B cell (primary cell): Measurements from ENCODE around the gene NDST1. TPM values are rescaled to one million over a fixed set of nuclear protein-coding genes. Genes with fewer than 3 reads are reported as not detected.
A peak's percentile ranks its signal among the peaks of the same experiment; 100 is the strongest.

Experiments
- ATAC-seq: fragments of 200-7000 bp; cut with Tn5 transposase; one replicate; pipeline ENCODE4 v1.10.0; 2021; ENCODE audit warnings: low read depth, mild to moderate bottlenecking, moderate number of reproducible peaks, moderate library complexity
- CTCF ChIA-PET: fragments of 350-600 bp; sonication (Branson Sonifier 250); formaldehyde crosslinking; loops from one replicate; lab custom pipeline; 2021; ENCODE audit warnings: antibody characterized with exemption, inconsistent platforms; lab: Charles Lee
- POLR2A ChIA-PET: fragments of 350-600 bp; sonication (Branson Sonifier 250); formaldehyde crosslinking; loops from one replicate; lab custom pipeline; 2021; ENCODE audit warnings: antibody characterized with exemption; lab: Charles Lee
- DNase-seq: peaks from one replicate; pipeline ENCODE4 v3.0.0; 2013
- H2AFZ ChIP-seq: 2 replicates; pipeline ENCODE4 v1.6.1; 2012; ENCODE audit warnings: mild to moderate bottlenecking, low read depth, low read length; ENCODE audit not compliant: insufficient read depth, poor library complexity, severe bottlenecking
- H3K27ac ChIP-seq, 2 donors: 1 replicate in 1 of 2; 2 replicates in 1 of 2; pipeline ENCODE4 v1.5.1; 2012 to 2013; ENCODE audit warnings: low read length in 2 of 2, mild to moderate bottlenecking in 2 of 2, moderate library complexity in 1 of 2
- H3K27me3 ChIP-seq, 4 experiments: fragments of 200-600 bp in 1 of 4; sonication (generic) in 1 of 4; replicated peaks in 1 of 4; 1 replicate in 2 of 4; 2 replicates in 2 of 4; pipeline versions ENCODE4 v1.6.1 to v1.7.0; 2013 to 2016; ENCODE audit warnings: low read length in 3 of 4, mild to moderate bottlenecking in 2 of 4, mixed read lengths in 1 of 4, moderate library complexity in 1 of 4; ENCODE audit not compliant: insufficient read depth in 4 of 4, control insufficient read depth in 3 of 4; ENCODE audit errors: control extremely low read depth in 1 of 4
- H3K36me3 ChIP-seq, 2 experiments: replicated peaks in 1 of 2; 1 replicate in 1 of 2; 2 replicates in 1 of 2; pipeline versions ENCODE4 v1.6.1 to v1.7.1; 2013; ENCODE audit warnings: low read length in 1 of 2; ENCODE audit not compliant: insufficient read depth in 2 of 2, control insufficient read depth in 1 of 2; ENCODE audit errors: control extremely low read depth in 1 of 2, extremely low read depth in 1 of 2
- H3K4me1 ChIP-seq, 2 donors: fragments of 200-600 bp in 1 of 2; sonication (generic) in 1 of 2; 1 replicate in 1 of 2; 2 replicates in 1 of 2; pipeline versions ENCODE4 v1.5.1 to v1.6.1; 2013 to 2017; ENCODE audit warnings: low read length in 2 of 2; ENCODE audit not compliant: control insufficient read depth in 2 of 2, insufficient read depth in 2 of 2
- H3K4me2 ChIP-seq: replicated peaks from 2 replicates; pipeline ENCODE3; 2012; ENCODE audit warnings: mild to moderate bottlenecking, low read depth, low read length; ENCODE audit not compliant: poor library complexity, severe bottlenecking
- H3K4me3 ChIP-seq, 5 experiments: fragments of 200-600 bp in 1 of 5; sonication (generic) in 1 of 5; 1 replicate in 3 of 5; 2 replicates in 2 of 5; pipeline versions ENCODE4 v1.5.1 to v1.7.0; 2011 to 2016; ENCODE audit warnings: low read length in 4 of 5, mild to moderate bottlenecking in 4 of 5, low read depth in 2 of 5, control low read depth in 1 of 5, moderate library complexity in 1 of 5; ENCODE audit not compliant: insufficient read depth in 1 of 5; ENCODE audit errors: control extremely low read depth in 1 of 5, extremely low read depth in 1 of 5
- H3K79me2 ChIP-seq: fragments of 200-600 bp; sonication (generic); one replicate; pipeline ENCODE4 v1.6.0; 2016; ENCODE audit warnings: low read length; ENCODE audit not compliant: control insufficient read depth, insufficient read depth
- H3K9ac ChIP-seq: fragments of 200-600 bp; sonication (generic); 2 replicates; pipeline ENCODE4 v1.6.1; 2017; ENCODE audit warnings: mild to moderate bottlenecking, low read length, moderate library complexity
- H3K9me3 ChIP-seq, 3 donors: one replicate each; pipeline versions ENCODE4 v1.6.1 to v1.7.1; 2013; ENCODE audit warnings: low read length in 2 of 3; ENCODE audit not compliant: control insufficient read depth in 2 of 3, insufficient read depth in 1 of 3; ENCODE audit errors: control extremely low read depth in 1 of 3
- H4K20me1 ChIP-seq: 2 replicates; pipeline ENCODE4 v1.6.0; 2012; ENCODE audit warnings: mild to moderate bottlenecking, low read length; ENCODE audit not compliant: insufficient read depth, control insufficient read depth, poor library complexity, severe bottlenecking
- H3K27ac Mint-ChIP-seq: one replicate; pipeline ENCODE4 v1.8.0; 2021; ENCODE audit warnings: mixed read lengths
- H3K27me3 Mint-ChIP-seq: one replicate; pipeline ENCODE4 v1.8.0; 2021; ENCODE audit warnings: mixed read lengths
- H3K4me1 Mint-ChIP-seq: one replicate; pipeline ENCODE4 v1.8.0; 2021; ENCODE audit warnings: mixed read lengths
- H3K4me3 Mint-ChIP-seq: one replicate; pipeline ENCODE4 v1.8.0; 2021; ENCODE audit warnings: mixed read lengths
- H3K9me3 Mint-ChIP-seq: one replicate; pipeline ENCODE4 v1.8.0; 2022; ENCODE audit warnings: mixed read lengths; ENCODE audit not compliant: insufficient read depth
- EZH2 ChIP-seq: IDR thresholded peaks from 2 replicates; pipeline ENCODE4 v1.6.1; 2012; ENCODE audit warnings: borderline replicate concordance, low read depth, mild to moderate bottlenecking, moderate library complexity, low read length; ENCODE audit not compliant: insufficient read depth, poor library complexity, severe bottlenecking
- WGBS: methylation state at CpG from one replicate; pipeline ENCODE4 v1.1.5; 2013; ENCODE audit warnings: missing lambda C conversion rate; ENCODE audit not compliant: insufficient coverage; 5-methylcytosine and 5-hydroxymethylcytosine counted together
- intact Hi-C: fragments of 100-400 bp; cut with micrococcal nuclease; formaldehyde crosslinking; loops from one replicate; pipeline ENCODE4 v1.10.0; 2022
- polyA plus RNA-seq: library from polyadenylated mRNA; depleted of rRNA; stranded (reverse); fragments of >200 nt; gene quantifications from 2 replicates; pipeline ENCODE4 v1.2.3, GENCODE V29; 2012
- total RNA-seq, 2 donors: library from RNA; stranded (reverse); fragments of 120-200 nt in 1 of 2; gene quantifications; 1 replicate in 1 of 2; 2 replicates in 1 of 2; pipeline versions ENCODE4 v1.2.3 to v1.2.4, GENCODE V29; 2013 to 2022
- TF ChIP-seq, protein P1 (sequence below): fragments of 200-600 bp; IDR thresholded peaks from one replicate; pipeline ENCODE4 v1.8.0; 2022; ENCODE audit warnings: antibody characterized with exemption, mild to moderate bottlenecking

The NDST1 gene
- total and polyA plus RNA-seq, 2 donors (not counting 1 experiment from before 2014, with no cell fraction given): 4.3 to 7.0 TPM

DNA sequence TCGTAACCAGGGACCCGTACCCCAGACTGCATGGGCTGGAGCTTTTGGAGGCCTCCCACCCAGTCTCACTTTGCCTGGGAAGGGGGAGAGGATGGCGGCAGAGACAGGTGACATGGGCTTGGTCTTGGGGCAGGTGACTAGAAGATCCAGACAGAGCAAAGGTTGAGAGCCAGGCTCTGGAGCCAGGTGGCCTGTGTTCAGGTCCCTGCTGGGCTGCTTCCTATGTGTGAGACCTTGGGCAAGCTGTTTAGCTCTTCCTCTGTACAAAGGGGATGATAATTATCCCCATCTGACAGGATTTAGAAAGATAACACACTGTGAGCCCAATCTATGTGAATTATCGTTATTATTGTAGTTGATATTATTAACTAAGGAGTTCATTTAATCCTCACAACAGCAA is 16.1 kb upstream of the NDST1 start:
- ChIA-PET POLR2A (no interaction called here), CTCF (interaction anchor here (0.8 to 2.0 kb wide), 3 partner anchors 35 to 93 kb away, joined by 3 to 6 read pairs (median 3); no protein-coding TSS in a partner anchor)
- Histone ChIP-seq H3K27me3 (no peaks in the 10 kb centered on the region), H3K36me3 (no peaks in the 10 kb centered on the region), H2AFZ (no peak overlapping the region), H3K4me1 (peaks cover 37 to 48% of the 10 kb centered on the region in 2 donors), H4K20me1 (no peaks in the 10 kb centered on the region), H3K9me3 (no peaks in the 10 kb centered on the region), H3K27ac (no peak overlapping the region), H3K79me2 (peaks cover 9% of the 10 kb centered on the region), H3K4me2 (no peak overlapping the region), H3K4me3 (no peak overlapping the region), H3K9ac (no peak overlapping the region)
- intact Hi-C loops: no loop called here
- Mint-ChIP-seq H3K4me3 (no peak overlapping the region), H3K9me3 (no peaks in the 10 kb centered on the region), H3K27ac (peak overlapping the region; percentile 91), H3K4me1 (peaks cover 54% of the 10 kb centered on the region), H3K27me3 (no peaks in the 10 kb centered on the region)
- DNase-seq: no peak
- no peak for TF ChIP-seq EZH2
- TF ChIP-seq, protein P1, sequence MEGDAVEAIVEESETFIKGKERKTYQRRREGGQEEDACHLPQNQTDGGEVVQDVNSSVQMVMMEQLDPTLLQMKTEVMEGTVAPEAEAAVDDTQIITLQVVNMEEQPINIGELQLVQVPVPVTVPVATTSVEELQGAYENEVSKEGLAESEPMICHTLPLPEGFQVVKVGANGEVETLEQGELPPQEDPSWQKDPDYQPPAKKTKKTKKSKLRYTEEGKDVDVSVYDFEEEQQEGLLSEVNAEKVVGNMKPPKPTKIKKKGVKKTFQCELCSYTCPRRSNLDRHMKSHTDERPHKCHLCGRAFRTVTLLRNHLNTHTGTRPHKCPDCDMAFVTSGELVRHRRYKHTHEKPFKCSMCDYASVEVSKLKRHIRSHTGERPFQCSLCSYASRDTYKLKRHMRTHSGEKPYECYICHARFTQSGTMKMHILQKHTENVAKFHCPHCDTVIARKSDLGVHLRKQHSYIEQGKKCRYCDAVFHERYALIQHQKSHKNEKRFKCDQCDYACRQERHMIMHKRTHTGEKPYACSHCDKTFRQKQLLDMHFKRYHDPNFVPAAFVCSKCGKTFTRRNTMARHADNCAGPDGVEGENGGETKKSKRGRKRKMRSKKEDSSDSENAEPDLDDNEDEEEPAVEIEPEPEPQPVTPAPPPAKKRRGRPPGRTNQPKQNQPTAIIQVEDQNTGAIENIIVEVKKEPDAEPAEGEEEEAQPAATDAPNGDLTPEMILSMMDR: no peak
- WGBS: 96% methylated on average over 3 of the region's 4 CpGs
- ATAC-seq: no peak

DNA sequence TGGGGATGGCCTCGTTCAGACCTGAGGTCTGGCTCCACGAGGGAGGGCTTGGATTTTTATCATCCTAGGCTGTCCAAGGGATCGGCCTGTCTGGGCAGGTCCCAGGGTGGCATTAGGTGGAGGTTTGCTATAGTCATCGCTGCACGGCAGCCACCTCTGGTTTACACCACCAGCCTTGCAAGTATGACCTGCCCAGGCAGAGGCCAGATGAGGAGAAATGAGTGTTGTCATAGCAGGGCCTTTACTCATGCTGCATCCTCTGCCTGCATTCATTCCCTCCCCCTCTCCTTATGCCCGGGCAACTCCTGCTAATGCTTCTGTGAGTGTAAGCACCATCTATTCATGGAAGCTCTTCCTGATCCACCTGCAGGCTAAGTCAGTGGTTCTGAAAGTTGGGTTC is 15.3 kb upstream of the NDST1 start:
- intact Hi-C loops: no loop called here
- Mint-ChIP-seq H3K4me3 (no peak overlapping the region), H3K27me3 (no peaks in the 10 kb centered on the region), H3K4me1 (peaks cover 46% of the 10 kb centered on the region), H3K9me3 (no peaks in the 10 kb centered on the region), H3K27ac (no peak overlapping the region)
- Histone ChIP-seq H3K4me1 (peaks cover 29 to 40% of the 10 kb centered on the region in 2 donors), H2AFZ (no peak overlapping the region), H3K9me3 (no peaks in the 10 kb centered on the region), H3K27me3 (no peaks in the 10 kb centered on the region), H3K4me2 (no peak overlapping the region), H3K36me3 (no peaks in the 10 kb centered on the region), H3K79me2 (peaks cover 9% of the 10 kb centered on the region), H3K4me3 (no peak overlapping the region), H4K20me1 (no peaks in the 10 kb centered on the region), H3K9ac (no peak overlapping the region), H3K27ac (no peak overlapping the region)
- no peak for TF ChIP-seq EZH2
- TF ChIP-seq, protein P1: no peak
- ChIA-PET CTCF (interaction anchor here (0.6 to 1.3 kb wide), 3 partner anchors 33 to 1535 kb away, joined by 3 to 7 read pairs (median 4); no protein-coding TSS in a partner anchor), POLR2A (no interaction called here)
- no peak for ATAC-seq
- DNase-seq: no peak
- WGBS: 100% methylated on average over 3 of the region's 6 CpGs
